Sigmoid colon (tissue), 7 donors: ENCODE measurements around the gene RPL7A. TPM values are rescaled to one million over a fixed set of nuclear protein-coding genes. Genes with fewer than 3 reads are reported as not detected.

Experiments
- DNase-seq: peaks from one replicate; pipeline ENCODE4 v3.0.0-alpha.2; 2019
- H3K27ac ChIP-seq, 4 donors: fragments of 200-600 bp; sonication (generic); one replicate each; pipeline ENCODE4 v1.5.1; 2016 to 2019; ENCODE audit warnings: mild to moderate bottlenecking in 1 of 4
- H3K27me3 ChIP-seq, 3 donors: fragments of 200-600 bp; sonication (generic); one replicate each; pipeline ENCODE4 v1.5.1; 2019; ENCODE audit warnings: mild to moderate bottlenecking in 1 of 3
- H3K36me3 ChIP-seq, 4 donors: fragments of 200-600 bp; sonication (generic); one replicate each; pipeline ENCODE4 v1.5.1; 2016 to 2019
- H3K4me1 ChIP-seq, 4 donors: fragments of 200-600 bp; sonication (generic); one replicate each; pipeline ENCODE4 v1.5.1; 2017 to 2019
- H3K4me3 ChIP-seq, 4 donors: fragments of 200-600 bp; sonication (generic); one replicate each; pipeline ENCODE4 v1.5.1; 2017 to 2019; ENCODE audit warnings: mild to moderate bottlenecking in 2 of 4, moderate library complexity in 1 of 4
- H3K9me3 ChIP-seq, 4 donors: fragments of 200-600 bp in 3 of 4; sonication (generic) in 3 of 4; one replicate each; pipeline versions ENCODE4 v1.5.1 to v1.6.1; 2013 to 2019
- EP300 ChIP-seq, 4 donors: sonication (generic); formaldehyde crosslinking; IDR thresholded peaks; one replicate each; pipeline ENCODE4 v1.6.1; 2017; ENCODE audit warnings: antibody characterized with exemption in 4 of 4
- POLR2A ChIP-seq, 2 donors: fragments of 450-650 bp; IDR thresholded peaks; one replicate each; pipeline ENCODE4 v1.6.1; 2016; ENCODE audit warnings: antibody characterized with exemption in 2 of 2, mild to moderate bottlenecking in 2 of 2, moderate library complexity in 2 of 2
- POLR2AphosphoS5 ChIP-seq, 4 donors: sonication (generic); formaldehyde crosslinking; IDR thresholded peaks; one replicate each; pipeline ENCODE4 v1.6.1; 2017; ENCODE audit warnings: antibody characterized with exemption in 4 of 4
- WGBS, 2 donors: extraction: QIAGEN DNeasy Blood & Tissue Kit; methylation state at CpG; one replicate each; pipeline ENCODE4 v1.1.7; 2013; 5-methylcytosine and 5-hydroxymethylcytosine counted together
- intact Hi-C: fragments of 100-400 bp; cut with DNase I; formaldehyde crosslinking; loops from one replicate; pipeline ENCODE4 v1.15.1; 2023
- polyA plus RNA-seq, 3 donors: library from polyadenylated mRNA; stranded (reverse); fragments of 200-250 nt; gene quantifications; one replicate each; pipeline ENCODE4 v1.2.3, GENCODE V29; 2013
- small RNA-seq, 3 donors: library from RNA; depleted of rRNA; stranded (forward); fragments of <200 nt; gene quantifications; one replicate each; pipeline ENCODE3, GENCODE V24; 2016
- total RNA-seq, 4 donors: library from RNA; depleted of rRNA; stranded (reverse); fragments of >200 nt; gene quantifications; one replicate each; pipeline ENCODE4 v1.1.0, GENCODE V29; 2016
- TF ChIP-seq, protein P1 (sequence below), 4 experiments: fragments of 450-650 bp in 3 of 4; fragments of 200-600 bp in 1 of 4; IDR thresholded peaks; one replicate each; pipeline ENCODE4 v1.5.1; 2016 to 2019; ENCODE audit warnings: antibody characterized with exemption in 4 of 4, mild to moderate bottlenecking in 3 of 4, moderate library complexity in 2 of 4
- donor health status: healthy with polysubstance abuse.
- donor health status: Bipolar disorder and iron deficiency.
- donor health status: healthy.

Gene RPL7A
- total and polyA plus RNA-seq, 7 donors, result 2,027 to 4,020 (median 2,494) TPM

DNA sequence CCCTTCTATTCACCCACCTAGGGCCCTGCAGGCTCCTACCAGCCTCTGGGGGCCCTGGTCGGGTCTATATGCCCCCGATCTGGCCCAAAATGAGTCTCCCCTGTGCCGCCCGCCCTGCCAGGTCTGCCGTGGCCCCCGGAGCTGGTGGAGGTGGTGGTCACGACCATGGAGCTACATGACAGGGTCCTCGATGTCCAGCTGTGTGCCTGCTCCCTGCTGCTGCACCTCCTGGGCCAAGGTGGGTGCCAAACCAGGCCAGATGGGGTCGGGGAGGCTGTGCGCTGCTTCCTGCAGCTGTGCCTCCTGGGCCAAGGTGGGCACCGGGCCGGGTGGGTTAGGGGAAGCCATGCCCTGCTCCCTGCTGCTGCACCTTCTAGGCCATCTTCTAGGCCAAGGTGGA, 52.3 kb downstream of the RPL7A start:
- H3K4me3 ChIP-seq, result no peak overlapping the region
- TF ChIP-seq POLR2AphosphoS5 (IDR thresholded peaks at IDR 0.05) (no peak), POLR2A (IDR thresholded peaks at IDR 0.05) (no peak), EP300 (IDR thresholded peaks at IDR 0.05) (no peak)
- TF ChIP-seq, protein P1, sequence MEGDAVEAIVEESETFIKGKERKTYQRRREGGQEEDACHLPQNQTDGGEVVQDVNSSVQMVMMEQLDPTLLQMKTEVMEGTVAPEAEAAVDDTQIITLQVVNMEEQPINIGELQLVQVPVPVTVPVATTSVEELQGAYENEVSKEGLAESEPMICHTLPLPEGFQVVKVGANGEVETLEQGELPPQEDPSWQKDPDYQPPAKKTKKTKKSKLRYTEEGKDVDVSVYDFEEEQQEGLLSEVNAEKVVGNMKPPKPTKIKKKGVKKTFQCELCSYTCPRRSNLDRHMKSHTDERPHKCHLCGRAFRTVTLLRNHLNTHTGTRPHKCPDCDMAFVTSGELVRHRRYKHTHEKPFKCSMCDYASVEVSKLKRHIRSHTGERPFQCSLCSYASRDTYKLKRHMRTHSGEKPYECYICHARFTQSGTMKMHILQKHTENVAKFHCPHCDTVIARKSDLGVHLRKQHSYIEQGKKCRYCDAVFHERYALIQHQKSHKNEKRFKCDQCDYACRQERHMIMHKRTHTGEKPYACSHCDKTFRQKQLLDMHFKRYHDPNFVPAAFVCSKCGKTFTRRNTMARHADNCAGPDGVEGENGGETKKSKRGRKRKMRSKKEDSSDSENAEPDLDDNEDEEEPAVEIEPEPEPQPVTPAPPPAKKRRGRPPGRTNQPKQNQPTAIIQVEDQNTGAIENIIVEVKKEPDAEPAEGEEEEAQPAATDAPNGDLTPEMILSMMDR (IDR thresholded peaks at IDR 0.05), result no peak
- H3K9me3 ChIP-seq, result no peaks in the 10 kb centered on the region
- H3K27me3 ChIP-seq, result peaks cover 0 to 10% (median under 1%) of the 10 kb centered on the region in 3 donors
- intact Hi-C loops, result no loop called here
- no peak for DNase-seq
- WGBS, 2 donors, result 89 to 92% methylated on average over 12 of the region's 12 CpGs
- H3K4me1 ChIP-seq, result no peaks in the 10 kb centered on the region
- no peak overlapping the region for H3K27ac ChIP-seq
- H3K36me3 ChIP-seq, result peaks cover 0 to 14% (median 3%) of the 10 kb centered on the region in 4 donors

Small RNA genes lying within 50 kb of the gene (small RNA-seq; reads per million reads assigned to genes)
- gene RF00019, result 0 reads per million in 3 donors
- gene SNORD24, result 0 reads per million in 3 donors
- 0 reads per million in 3 donors for gene SNORD36A
- 0 reads per million in 3 donors for gene SNORD36B
- 0 reads per million in 3 donors for gene SNORD36C

Other genes with a start within 250 kb of the RPL7A start
- gene RALGDS, start 227.0 kb upstream of the RPL7A start, total RNA-seq, result 10 to 100 TPM; 35.2 to 52.7 (median 39.6) TPM
- 10 to 100 TPM; 27.6 to 49.7 (median 32.1) TPM for gene RALGDS, start 227.0 kb upstream of the RPL7A start, polyA plus RNA-seq
- gene GBGT1, start 184.3 kb upstream of the RPL7A start, total RNA-seq, result 10 to 100 TPM in 3 of 4 donors, 1 to 10 TPM in 1; 8.9 to 31.1 (median 19.2) TPM
- gene GBGT1, start 184.3 kb upstream of the RPL7A start, polyA plus RNA-seq, result 1 to 10 TPM; 4.2 to 9.9 (median 5.4) TPM
- gene OBP2B, start 139.0 kb upstream of the RPL7A start, total RNA-seq, result not detected
- gene OBP2B, start 139.0 kb upstream of the RPL7A start, polyA plus RNA-seq, result not detected
- 1 to 10 TPM in 2 of 4 donors, under 1 TPM in 2; 0.36 to 1.5 (median 1.0) TPM for gene ABO, start 73.0 kb upstream of the RPL7A start, total RNA-seq
- 10 to 100 TPM; 15.0 to 27.3 (median 24.5) TPM for gene ABO, start 73.0 kb upstream of the RPL7A start, polyA plus RNA-seq
- 10 to 100 TPM; 13.9 to 20.1 (median 16.2) TPM for gene SURF6, start 12.0 kb upstream of the RPL7A start, total RNA-seq
- 10 to 100 TPM; 22.8 to 43.1 (median 24.3) TPM for gene SURF6, start 12.0 kb upstream of the RPL7A start, polyA plus RNA-seq
- 10 to 100 TPM; 17.2 to 31.3 (median 28.4) TPM for gene MED22, start 87 bp upstream of the RPL7A start, total RNA-seq
- gene MED22, start 87 bp upstream of the RPL7A start, polyA plus RNA-seq, result 10 to 100 TPM in 2 of 3 donors, 1 to 10 TPM in 1; 8.4 to 23.7 (median 11.8) TPM
- gene SURF1, start 8.3 kb downstream of the RPL7A start, total RNA-seq, result 10 to 100 TPM; 33.8 to 98.7 (median 75.7) TPM
- 10 to 100 TPM; 54.1 to 79.3 (median 59.0) TPM for gene SURF1, start 8.3 kb downstream of the RPL7A start, polyA plus RNA-seq
- gene SURF2, start 8.3 kb downstream of the RPL7A start, total RNA-seq, result 10 to 100 TPM; 10.2 to 32.3 (median 15.2) TPM
- 10 to 100 TPM; 17.4 to 27.1 (median 19.9) TPM for gene SURF2, start 8.3 kb downstream of the RPL7A start, polyA plus RNA-seq
- gene SURF4, start 27.8 kb downstream of the RPL7A start, total RNA-seq, result 10 to 100 TPM; 73.4 to 88.8 (median 84.3) TPM
- gene SURF4, start 27.8 kb downstream of the RPL7A start, polyA plus RNA-seq, result 100 to 1,000 TPM in 1 of 3 donors, 10 to 100 TPM in 2; 17.4 to 190 (median 31.2) TPM
- 1 to 10 TPM in 2 of 4 donors, under 1 TPM in 1, not detected in 1; 0.49 to 8.3 (median 2.1) TPM for gene STKLD1, start 28.1 kb downstream of the RPL7A start, total RNA-seq
- 1 to 10 TPM in 2 of 3 donors, under 1 TPM in 1; 0.69 to 1.8 (median 1.2) TPM for gene STKLD1, start 28.1 kb downstream of the RPL7A start, polyA plus RNA-seq
- gene REXO4, start 69.8 kb downstream of the RPL7A start, total RNA-seq, result 10 to 100 TPM; 16.3 to 22.2 (median 18.8) TPM
- gene REXO4, start 69.8 kb downstream of the RPL7A start, polyA plus RNA-seq, result 10 to 100 TPM; 13.2 to 25.9 (median 16.2) TPM
- 1 to 10 TPM in 2 of 4 donors, under 1 TPM in 2; 0.71 to 1.9 (median 1.4) TPM for gene ADAMTS13, start 74.1 kb downstream of the RPL7A start, total RNA-seq
- 1 to 10 TPM in 1 of 3 donors, under 1 TPM in 2; 0.60 to 3.4 (median 0.69) TPM for gene ADAMTS13, start 74.1 kb downstream of the RPL7A start, polyA plus RNA-seq
- gene CACFD1, start 111.8 kb downstream of the RPL7A start, total RNA-seq, result 10 to 100 TPM in 1 of 4 donors, 1 to 10 TPM in 3; 6.7 to 13.4 (median 8.9) TPM
- gene CACFD1, start 111.8 kb downstream of the RPL7A start, polyA plus RNA-seq, result 10 to 100 TPM; 21.0 to 44.6 (median 29.6) TPM
- gene SLC2A6, start 130.9 kb downstream of the RPL7A start, total RNA-seq, result 1 to 10 TPM; 1.4 to 2.7 (median 2.0) TPM
- 1 to 10 TPM; 1.2 to 8.2 (median 1.8) TPM for gene SLC2A6, start 130.9 kb downstream of the RPL7A start, polyA plus RNA-seq
- gene MYMK, start 176.7 kb downstream of the RPL7A start, total RNA-seq, result not detected
- not detected for gene MYMK, start 176.7 kb downstream of the RPL7A start, polyA plus RNA-seq
- gene ADAMTSL2, start 186.5 kb downstream of the RPL7A start, total RNA-seq, result 1 to 10 TPM in 2 of 4 donors, under 1 TPM in 2; 0.33 to 4.2 (median 0.94) TPM
- 1 to 10 TPM in 1 of 3 donors, under 1 TPM in 2; 0.46 to 1.8 (median 0.60) TPM for gene ADAMTSL2, start 186.5 kb downstream of the RPL7A start, polyA plus RNA-seq